ENCODE results near the gene MON1B.

DNA sequence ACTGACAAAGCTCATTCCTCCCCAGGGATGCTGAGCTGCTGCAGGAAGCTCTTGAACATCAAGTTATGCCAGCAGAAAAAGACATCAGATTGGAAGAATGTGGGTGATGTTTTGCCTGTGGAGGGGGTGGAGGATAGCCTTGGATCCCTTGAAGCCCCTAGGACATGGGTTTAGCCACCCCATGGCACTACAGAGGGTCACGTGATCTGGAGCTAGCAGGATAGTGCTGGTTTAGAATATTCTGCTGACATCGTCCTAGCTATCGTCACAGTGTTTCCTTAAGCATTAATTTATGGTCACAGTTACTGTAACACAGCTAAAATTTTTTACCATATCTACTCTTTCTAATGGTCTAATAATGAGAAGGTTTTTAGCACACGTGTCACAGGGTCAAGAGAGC is 20.2 kb upstream of the MON1B start:
- no peak for TF ChIP-seq POLR2AphosphoS5 (IDR thresholded peaks at IDR 0.05)
- no peak for TF ChIP-seq POLR2A (IDR thresholded peaks at IDR 0.05)
